KOPT-K1 (cell line): ENCODE results near the gene DNAH8.
"Not testable (repeated sequence)": the region's sequence is repeated elsewhere in the genome, so short reads cannot be mapped to it uniquely, and the experiment has no call there.

Experiments
- H3K27ac ChIP-seq: fragments of 200-600 bp; sonication (generic); 2 replicates; pipeline ENCODE4 v1.5.1; 2016; ENCODE audit warnings: antibody characterized with exemption, mild to moderate bottlenecking, low read depth, low read length; ENCODE audit not compliant: poor library complexity, severe bottlenecking
- H3K36me3 ChIP-seq: fragments of 200-600 bp; sonication (generic); 2 replicates; pipeline ENCODE4 v1.5.1; 2017; ENCODE audit warnings: antibody characterized with exemption, mild to moderate bottlenecking, low read length, moderate library complexity; ENCODE audit not compliant: insufficient read depth
- H3K9me3 ChIP-seq: fragments of 200-600 bp; sonication (generic); 2 replicates; pipeline ENCODE4 v1.5.1; 2017; ENCODE audit warnings: antibody characterized with exemption, low read length, mild to moderate bottlenecking; ENCODE audit not compliant: insufficient read depth, poor library complexity, severe bottlenecking

Gene DNAH8

GRCh38 chr6:38796006-38796405, 80.9 kb downstream of the DNAH8 start:
- Histone ChIP-seq H3K9me3 (no peaks in the 10 kb centered on the region), H3K27ac (no peak overlapping the region)

GRCh38 chr6:38796437-38796836, 81.3 kb downstream of the DNAH8 start:
- H3K36me3 ChIP-seq, H3K9me3 ChIP-seq, H3K27ac ChIP-seq: not testable (repeated sequence)

More at GRCh38 chr6:38796006-38796405, 80.9 kb downstream of the DNAH8 start:
- no peaks in the 10 kb centered on the region for H3K36me3 ChIP-seq

- H3K36me3 ChIP-seq, result no peaks in the 10 kb centered on the region
- H3K9me3 ChIP-seq, result no peaks in the 10 kb centered on the region
- H3K27ac ChIP-seq, result no peak overlapping the region
These were observed 81.7 kb downstream of the DNAH8 start for GRCh38 chr6:38796850-38797249.

- Histone ChIP-seq H3K27ac (no peak overlapping the region), H3K36me3 (no peaks in the 10 kb centered on the region), H3K9me3 (no peaks in the 10 kb centered on the region)
These were observed 82.3 kb downstream of the DNAH8 start for GRCh38 chr6:38797391-38797790.

- no peaks in the 10 kb centered on the region for H3K36me3 ChIP-seq
- no peak overlapping the region for H3K27ac ChIP-seq
- no peaks in the 10 kb centered on the region for H3K9me3 ChIP-seq
These were observed 84.5 kb downstream of the DNAH8 start for GRCh38 chr6:38799529-38800184.

- Histone ChIP-seq H3K27ac (no peak overlapping the region), H3K36me3 (no peaks in the 10 kb centered on the region), H3K9me3 (no peaks in the 10 kb centered on the region)
These were observed 86.2 kb downstream of the DNAH8 start for GRCh38 chr6:38801305-38801704.

- Histone ChIP-seq H3K36me3 (no peaks in the 10 kb centered on the region), H3K27ac (no peak overlapping the region), H3K9me3 (no peaks in the 10 kb centered on the region)
These were observed 87.4 kb downstream of the DNAH8 start for GRCh38 chr6:38802497-38802896.

- Histone ChIP-seq H3K27ac (no peak overlapping the region), H3K9me3 (no peaks in the 10 kb centered on the region), H3K36me3 (no peaks in the 10 kb centered on the region)
These were observed 88.0 kb downstream of the DNAH8 start for GRCh38 chr6:38803129-38803528.

GRCh38 chr6:38804358-38804757, 89.2 kb downstream of the DNAH8 start:
- H3K36me3 ChIP-seq, result no peaks in the 10 kb centered on the region
- no peaks in the 10 kb centered on the region for H3K9me3 ChIP-seq
- no peak overlapping the region for H3K27ac ChIP-seq

GRCh38 chr6:38805127-38805655, 90.1 kb downstream of the DNAH8 start:
- Histone ChIP-seq H3K27ac (no peak overlapping the region), H3K9me3 (no peaks in the 10 kb centered on the region), H3K36me3 (no peaks in the 10 kb centered on the region)

- H3K27ac ChIP-seq, result no peak overlapping the region
- no peaks in the 10 kb centered on the region for H3K36me3 ChIP-seq
- H3K9me3 ChIP-seq, result no peaks in the 10 kb centered on the region
These were observed 90.6 kb downstream of the DNAH8 start for GRCh38 chr6:38805692-38806091.

GRCh38 chr6:38806271-38806670, 91.2 kb downstream of the DNAH8 start:
- no peaks in the 10 kb centered on the region for H3K9me3 ChIP-seq
- H3K36me3 ChIP-seq, result no peaks in the 10 kb centered on the region
- H3K27ac ChIP-seq, result no peak overlapping the region

- H3K27ac ChIP-seq, result no peak overlapping the region
- H3K9me3 ChIP-seq, result no peaks in the 10 kb centered on the region
- no peaks in the 10 kb centered on the region for H3K36me3 ChIP-seq
These were observed 91.7 kb downstream of the DNAH8 start for GRCh38 chr6:38806833-38807232.

- Histone ChIP-seq H3K36me3 (no peaks in the 10 kb centered on the region), H3K27ac (no peak overlapping the region), H3K9me3 (no peaks in the 10 kb centered on the region)
These were observed 92.9 kb downstream of the DNAH8 start for GRCh38 chr6:38808039-38808438.

- Histone ChIP-seq H3K27ac (no peak overlapping the region), H3K9me3 (no peaks in the 10 kb centered on the region), H3K36me3 (no peaks in the 10 kb centered on the region)
These were observed 98.1 kb downstream of the DNAH8 start for GRCh38 chr6:38813041-38813823.

GRCh38 chr6:38814761-38815160, 99.7 kb downstream of the DNAH8 start:
- H3K27ac ChIP-seq, result no peak overlapping the region
- no peaks in the 10 kb centered on the region for H3K9me3 ChIP-seq
- no peaks in the 10 kb centered on the region for H3K36me3 ChIP-seq
